Osteoblast (primary cell): Measurements from ENCODE around the gene YIPF3. TPM values are rescaled to one million over a fixed set of nuclear protein-coding genes. Genes with fewer than 3 reads are reported as not detected.
"Not testable (repeated sequence)": the region's sequence is repeated elsewhere in the genome, so short reads cannot be mapped to it uniquely, and the experiment has no call there.

Experiments
- DNase-seq: peaks from one replicate; pipeline ENCODE4 v3.0.0; 2011; ENCODE audit warnings: low spot score, mixed read lengths; ENCODE audit not compliant: insufficient read length; ENCODE audit errors: missing footprints
- H2AFZ ChIP-seq: 2 replicates; pipeline ENCODE4 v1.6.0; 2011; ENCODE audit warnings: mild to moderate bottlenecking, low read length
- H3K27ac ChIP-seq: 2 replicates; pipeline ENCODE4 v1.5.1; 2011; ENCODE audit warnings: mild to moderate bottlenecking, low read depth, low read length, moderate library complexity
- H3K27me3 ChIP-seq: 2 replicates; pipeline ENCODE4 v1.6.0; 2012; ENCODE audit warnings: mild to moderate bottlenecking, control low read depth, inconsistent platforms, low read length, moderate library complexity; ENCODE audit not compliant: insufficient read depth
- H3K36me3 ChIP-seq: 2 replicates; pipeline ENCODE4 v1.5.1; 2011; ENCODE audit warnings: mild to moderate bottlenecking, low read length, control low read depth, moderate library complexity; ENCODE audit not compliant: insufficient read depth
- H3K4me1 ChIP-seq: 2 replicates; pipeline ENCODE4 v1.5.1; 2011; ENCODE audit warnings: mild to moderate bottlenecking, low read length, control low read depth, moderate library complexity; ENCODE audit not compliant: insufficient read depth
- H3K4me2 ChIP-seq: 2 replicates; pipeline ENCODE4 v1.6.0; 2011; ENCODE audit warnings: mild to moderate bottlenecking, low read length; ENCODE audit not compliant: insufficient read depth
- H3K4me3 ChIP-seq: fragments of 200-600 bp; sonication (generic); 3 replicates; pipeline ENCODE4 v1.5.1; 2012; ENCODE audit warnings: mild to moderate bottlenecking, low read length, inconsistent platforms; ENCODE audit not compliant: insufficient read depth
- H3K79me2 ChIP-seq: 2 replicates; pipeline ENCODE4 v1.6.0; 2012; ENCODE audit warnings: mild to moderate bottlenecking, low read length, control low read depth, inconsistent platforms; ENCODE audit not compliant: insufficient read depth
- H3K9me3 ChIP-seq: 2 replicates; pipeline ENCODE4 v1.5.1; 2011; ENCODE audit warnings: low read depth, low read length, control low read depth
- H4K20me1 ChIP-seq: 2 replicates; pipeline ENCODE4 v1.6.0; 2012; ENCODE audit warnings: mild to moderate bottlenecking, low read length, control low read depth; ENCODE audit not compliant: insufficient read depth
- CTCF ChIP-seq: IDR thresholded peaks from 2 replicates; pipeline ENCODE4 v1.5.1; 2011; ENCODE audit warnings: mild to moderate bottlenecking, low read depth, low read length, moderate library complexity; ENCODE audit errors: extremely low read depth
- total RNA-seq: library from RNA; depleted of rRNA; stranded (reverse); fragments of >200 nt; gene quantifications from 2 replicates; pipeline ENCODE4 v1.2.3, GENCODE V29; 2012

Gene YIPF3
- total RNA-seq, 1 donor, result 98.8 TPM

GRCh38 chr6:43467752-43468151 lies 49.0 kb downstream of the YIPF3 start:
- no peaks in the 10 kb centered on the region for H4K20me1 ChIP-seq
- H3K9me3 ChIP-seq, result no peaks in the 10 kb centered on the region
- DNase-seq, result no peak
- H3K27me3 ChIP-seq, result peaks cover 4% of the 10 kb centered on the region
- no peak for TF ChIP-seq CTCF
- no peak overlapping the region for H2AFZ ChIP-seq
- H3K36me3 ChIP-seq, result no peaks in the 10 kb centered on the region
- no peak overlapping the region for H3K4me2 ChIP-seq
- no peak overlapping the region for H3K4me3 ChIP-seq
- no peaks in the 10 kb centered on the region for H3K79me2 ChIP-seq
- H3K27ac ChIP-seq, result no peak overlapping the region
- no peaks in the 10 kb centered on the region for H3K4me1 ChIP-seq

GRCh38 chr6:43467265-43467664 lies 49.5 kb downstream of the YIPF3 start:
- not testable (repeated sequence) for H2AFZ ChIP-seq, H3K9me3 ChIP-seq, H3K27ac ChIP-seq, H4K20me1 ChIP-seq, H3K4me3 ChIP-seq, H3K79me2 ChIP-seq, DNase-seq, H3K4me2 ChIP-seq, H3K4me1 ChIP-seq, H3K36me3 ChIP-seq, H3K27me3 ChIP-seq

GRCh38 chr6:43465948-43466347 lies 50.8 kb downstream of the YIPF3 start:
- Histone ChIP-seq H3K79me2 (no peaks in the 10 kb centered on the region), H3K9me3 (no peaks in the 10 kb centered on the region), H2AFZ (no peak overlapping the region), H3K4me1 (no peaks in the 10 kb centered on the region), H3K27ac (no peak overlapping the region), H3K4me3 (no peak overlapping the region), H3K27me3 (peaks cover 11% of the 10 kb centered on the region), H3K4me2 (no peak overlapping the region), H4K20me1 (no peaks in the 10 kb centered on the region), H3K36me3 (no peaks in the 10 kb centered on the region)
- DNase-seq, result no peak
- no peak for TF ChIP-seq CTCF

GRCh38 chr6:43464337-43464736 lies 52.4 kb downstream of the YIPF3 start:
- TF ChIP-seq CTCF, result no peak
- Histone ChIP-seq H3K79me2 (no peaks in the 10 kb centered on the region), H3K4me2 (no peak overlapping the region), H2AFZ (no peak overlapping the region), H3K4me1 (no peaks in the 10 kb centered on the region), H3K36me3 (no peaks in the 10 kb centered on the region), H3K27me3 (peaks cover 11% of the 10 kb centered on the region), H3K27ac (no peak overlapping the region), H3K4me3 (no peak overlapping the region), H3K9me3 (no peaks in the 10 kb centered on the region), H4K20me1 (no peaks in the 10 kb centered on the region)
- DNase-seq, result no peak
